Measurements from ENCODE around the gene ZBTB16. TPM values are rescaled to one million over a fixed set of nuclear protein-coding genes. Genes with fewer than 3 reads are reported as not detected.

Gene ZBTB16
- total RNA-seq, 5 donors from 2014 or later (not counting 1 experiment from before 2014, with no cell fraction given), result 8.3 to 20.5 (median 12.4) TPM

GRCh38 chr11:114110123-114110522 is 50.6 kb downstream of the ZBTB16 start:
- no peaks in the 10 kb centered on the region for H3K9me3 Mint-ChIP-seq
- POLR2A ChIA-PET, result no interaction called here

GRCh38 chr11:114110952-114111947 is 51.7 kb downstream of the ZBTB16 start:
- ChIA-PET POLR2A (no interaction called here), CTCF (interaction anchor here (0.7 to 0.9 kb wide), 2 partner anchors 13 to 56 kb away, joined by 3 read pairs; no protein-coding TSS in a partner anchor)
- DNase-seq (no peak), ATAC-seq (replicated peaks in 1 of 4) (no peak)
- Histone ChIP-seq H3K4me1 (ENCODE audit: control insufficient read depth in 1 of 2, extremely low read depth in 1 of 2, insufficient read depth in 2 of 2, low read length in 2 of 2) (no peaks in the 10 kb centered on the region), H3K36me3 (ENCODE audit: control insufficient read depth in 2 of 2, extremely low read depth in 1 of 2, insufficient read depth in 1 of 2, low read length in 1 of 2) (no peaks in the 10 kb centered on the region), H3K9me3 (no peaks in the 10 kb centered on the region), H3K27me3 (replicated peaks in 1 of 2; ENCODE audit: control insufficient read depth in 2 of 2, extremely low read depth in 1 of 2, insufficient read depth in 2 of 2, low read length in 1 of 2) (peaks cover 0 to 15% of the 10 kb centered on the region in 2 experiments), H3K4me3 (ENCODE audit: control insufficient read depth in 1 of 2, extremely low read depth in 1 of 2, low read length in 1 of 2) (no peak overlapping the region), H3K27ac (ENCODE audit: low read length) (no peak overlapping the region)
- WGBS (ENCODE audit: insufficient coverage), result 66% methylated on average over 5 of the region's 12 CpGs
- Mint-ChIP-seq H3K4me3 (peak overlapping the region in 1 of 3 donors; percentile 4), H3K27me3 (peaks cover 19 to 21% of the 10 kb centered on the region in 2 donors), H3K4me1 (peaks cover 22 to 43% (median 28%) of the 10 kb centered on the region in 3 donors), H3K27ac (no peak overlapping the region), H3K9me3 (no peaks in the 10 kb centered on the region), H3K36me3 (no peaks in the 10 kb centered on the region)

More at GRCh38 chr11:114110123-114110522, 50.6 kb downstream of the ZBTB16 start:
- H3K4me3 Mint-ChIP-seq, result no peak overlapping the region
- whole genome bisulfite sequencing (ENCODE audit: insufficient coverage), result 84% methylated on average over 3 of the region's 6 CpGs
- H3K4me1 ChIP-seq (ENCODE audit: control insufficient read depth in 1 of 2, extremely low read depth in 1 of 2, insufficient read depth in 2 of 2, low read length in 2 of 2), result peaks cover 3 to 7% of the 10 kb centered on the region in 2 experiments
- no peak overlapping the region for H3K27ac Mint-ChIP-seq
- no peak for ATAC-seq (replicated peaks in 1 of 4)
- no peak for DNase-seq
- H3K27ac ChIP-seq (ENCODE audit: low read length), result no peak overlapping the region
- peaks cover 0 to 10% of the 10 kb centered on the region in 2 experiments for H3K27me3 ChIP-seq (replicated peaks in 1 of 2; ENCODE audit: control insufficient read depth in 2 of 2, extremely low read depth in 1 of 2, insufficient read depth in 2 of 2, low read length in 1 of 2)
- CTCF ChIA-PET, result interaction anchor here in 1 of 2 donors (0.7 kb wide), 1 partner anchor 57 kb away, joined by 3 read pairs; no protein-coding TSS in a partner anchor
- H3K36me3 Mint-ChIP-seq, result no peaks in the 10 kb centered on the region
- H3K4me3 ChIP-seq (ENCODE audit: control insufficient read depth in 1 of 2, extremely low read depth in 1 of 2, low read length in 1 of 2), result no peak overlapping the region
- H3K4me1 Mint-ChIP-seq, result peaks cover 33 to 54% (median 33%) of the 10 kb centered on the region in 3 donors
- no peaks in the 10 kb centered on the region for H3K9me3 ChIP-seq
- H3K36me3 ChIP-seq (ENCODE audit: control insufficient read depth in 2 of 2, extremely low read depth in 1 of 2, insufficient read depth in 1 of 2, low read length in 1 of 2), result no peaks in the 10 kb centered on the region
- H3K27me3 Mint-ChIP-seq, result peaks cover 19 to 20% of the 10 kb centered on the region in 2 donors

GRCh38 chr11:114115451-114115928 is 56.0 kb downstream of the ZBTB16 start:
- no peak overlapping the region for H3K27ac ChIP-seq (ENCODE audit: low read length)
- DNase-seq, result no peak
- no peaks in the 10 kb centered on the region for H3K36me3 ChIP-seq (ENCODE audit: control insufficient read depth in 2 of 2, extremely low read depth in 1 of 2, insufficient read depth in 1 of 2, low read length in 1 of 2)
- H3K4me3 ChIP-seq (ENCODE audit: control insufficient read depth in 1 of 2, extremely low read depth in 1 of 2, low read length in 1 of 2), result no peak overlapping the region
- Mint-ChIP-seq H3K36me3 (no peaks in the 10 kb centered on the region), H3K4me1 (peaks cover 14 to 24% (median 21%) of the 10 kb centered on the region in 3 donors), H3K9me3 (no peaks in the 10 kb centered on the region), H3K4me3 (no peak overlapping the region), H3K27me3 (peaks cover 19 to 24% of the 10 kb centered on the region in 2 donors), H3K27ac (no peak overlapping the region)
- no peak for ATAC-seq (replicated peaks in 1 of 4)
- H3K9me3 ChIP-seq, result no peaks in the 10 kb centered on the region
- no peaks in the 10 kb centered on the region for H3K4me1 ChIP-seq (ENCODE audit: control insufficient read depth in 1 of 2, extremely low read depth in 1 of 2, insufficient read depth in 2 of 2, low read length in 2 of 2)
- H3K27me3 ChIP-seq (replicated peaks in 1 of 2; ENCODE audit: control insufficient read depth in 2 of 2, extremely low read depth in 1 of 2, insufficient read depth in 2 of 2, low read length in 1 of 2), result peaks cover 0 to 5% of the 10 kb centered on the region in 2 experiments
- POLR2A ChIA-PET, result no interaction called here
- CTCF ChIA-PET, result interaction anchor here in 1 of 2 donors (0.6 to 0.9 kb wide), 3 partner anchors 69 to 392 kb away, joined by 3 to 8 read pairs (median 4); no protein-coding TSS in a partner anchor
- 90% methylated on average over 9 of the region's 14 CpGs for WGBS (ENCODE audit: insufficient coverage)

GRCh38 chr11:114116357-114116756 is 56.8 kb downstream of the ZBTB16 start:
- Mint-ChIP-seq H3K36me3 (no peaks in the 10 kb centered on the region), H3K27ac (no peak overlapping the region), H3K4me1 (peaks cover 14 to 21% (median 14%) of the 10 kb centered on the region in 3 donors), H3K4me3 (no peak overlapping the region), H3K27me3 (peaks cover 19 to 24% of the 10 kb centered on the region in 2 donors), H3K9me3 (no peaks in the 10 kb centered on the region)
- POLR2A ChIA-PET, result interaction anchor here in 1 of 2 donors (0.6 kb wide), 1 partner anchor 44 kb away, joined by 4 read pairs; no protein-coding TSS in a partner anchor
- H3K36me3 ChIP-seq (ENCODE audit: control insufficient read depth in 2 of 2, extremely low read depth in 1 of 2, insufficient read depth in 1 of 2, low read length in 1 of 2), result no peaks in the 10 kb centered on the region
- no peaks in the 10 kb centered on the region for H3K9me3 ChIP-seq
- DNase-seq (no peak), ATAC-seq (replicated peaks in 1 of 4) (no peak)
- H3K4me1 ChIP-seq (ENCODE audit: control insufficient read depth in 1 of 2, extremely low read depth in 1 of 2, insufficient read depth in 2 of 2, low read length in 2 of 2), result no peaks in the 10 kb centered on the region
- no CpG with 5 or more reads among the region's 5 CpGs for WGBS (ENCODE audit: insufficient coverage)
- no peak overlapping the region for H3K27ac ChIP-seq (ENCODE audit: low read length)
- CTCF ChIA-PET, result interaction anchor here in 1 of 2 donors (0.6 kb wide), 1 partner anchor 26 kb away, joined by 4 read pairs; no protein-coding TSS in a partner anchor
- H3K27me3 ChIP-seq (replicated peaks in 1 of 2; ENCODE audit: control insufficient read depth in 2 of 2, extremely low read depth in 1 of 2, insufficient read depth in 2 of 2, low read length in 1 of 2), result peaks cover 0 to 8% of the 10 kb centered on the region in 2 experiments
- H3K4me3 ChIP-seq (ENCODE audit: control insufficient read depth in 1 of 2, extremely low read depth in 1 of 2, low read length in 1 of 2), result no peak overlapping the region

- WGBS (ENCODE audit: insufficient coverage), result 83% methylated on average over 2 of the region's 3 CpGs
- DNase-seq, result no peak
Measured at GRCh38 chr11:114116800-114117199, 57.3 kb downstream of the ZBTB16 start.

GRCh38 chr11:114120606-114121005 is 61.1 kb downstream of the ZBTB16 start:
- H3K4me1 Mint-ChIP-seq, result peaks cover 10 to 25% (median 15%) of the 10 kb centered on the region in 3 donors
- H3K9me3 Mint-ChIP-seq, result no peaks in the 10 kb centered on the region
- WGBS (ENCODE audit: insufficient coverage), result 77% methylated on average over 4 of the region's 8 CpGs
- POLR2A ChIA-PET, result no interaction called here
- no peak overlapping the region for H3K27ac Mint-ChIP-seq
- CTCF ChIA-PET, result interaction anchor here in 1 of 2 donors (0.5 kb wide), 1 partner anchor 1087 kb away, joined by 3 read pairs; no protein-coding TSS in a partner anchor
- Histone ChIP-seq H3K4me1 (ENCODE audit: control insufficient read depth in 1 of 2, extremely low read depth in 1 of 2, insufficient read depth in 2 of 2, low read length in 2 of 2) (no peaks in the 10 kb centered on the region), H3K9me3 (no peaks in the 10 kb centered on the region), H3K27me3 (replicated peaks in 1 of 2; ENCODE audit: control insufficient read depth in 2 of 2, extremely low read depth in 1 of 2, insufficient read depth in 2 of 2, low read length in 1 of 2) (peaks cover 0 to 4% of the 10 kb centered on the region in 2 experiments), H3K36me3 (ENCODE audit: control insufficient read depth in 2 of 2, extremely low read depth in 1 of 2, insufficient read depth in 1 of 2, low read length in 1 of 2) (no peaks in the 10 kb centered on the region), H3K27ac (ENCODE audit: low read length) (no peak overlapping the region), H3K4me3 (ENCODE audit: control insufficient read depth in 1 of 2, extremely low read depth in 1 of 2, low read length in 1 of 2) (no peak overlapping the region)
- no peak for ATAC-seq (replicated peaks in 1 of 4)
- H3K27me3 Mint-ChIP-seq, result peaks cover 7 to 10% of the 10 kb centered on the region in 2 donors
- no peak overlapping the region for H3K4me3 Mint-ChIP-seq
- H3K36me3 Mint-ChIP-seq, result no peaks in the 10 kb centered on the region
- DNase-seq, result no peak

More at GRCh38 chr11:114116800-114117199, 57.3 kb downstream of the ZBTB16 start:
- H3K36me3 ChIP-seq (ENCODE audit: control insufficient read depth in 2 of 2, extremely low read depth in 1 of 2, insufficient read depth in 1 of 2, low read length in 1 of 2), result no peaks in the 10 kb centered on the region
- peaks cover 19 to 24% of the 10 kb centered on the region in 2 donors for H3K27me3 Mint-ChIP-seq
- H3K9me3 ChIP-seq, result no peaks in the 10 kb centered on the region
- H3K4me3 Mint-ChIP-seq, result no peak overlapping the region
- peaks cover 12 to 20% (median 14%) of the 10 kb centered on the region in 3 donors for H3K4me1 Mint-ChIP-seq
- ATAC-seq (replicated peaks in 1 of 4), result no peak
- no peak overlapping the region for H3K4me3 ChIP-seq (ENCODE audit: control insufficient read depth in 1 of 2, extremely low read depth in 1 of 2, low read length in 1 of 2)
- H3K27ac ChIP-seq (ENCODE audit: low read length), result no peak overlapping the region
- H3K9me3 Mint-ChIP-seq, result no peaks in the 10 kb centered on the region
- no peaks in the 10 kb centered on the region for H3K4me1 ChIP-seq (ENCODE audit: control insufficient read depth in 1 of 2, extremely low read depth in 1 of 2, insufficient read depth in 2 of 2, low read length in 2 of 2)
- CTCF ChIA-PET, result no interaction called here
- H3K27ac Mint-ChIP-seq, result no peak overlapping the region
- peaks cover 0 to 8% of the 10 kb centered on the region in 2 experiments for H3K27me3 ChIP-seq (replicated peaks in 1 of 2; ENCODE audit: control insufficient read depth in 2 of 2, extremely low read depth in 1 of 2, insufficient read depth in 2 of 2, low read length in 1 of 2)
- POLR2A ChIA-PET, result interaction anchor here in 1 of 2 donors (0.6 kb wide), 1 partner anchor 43 kb away, joined by 4 read pairs; no protein-coding TSS in a partner anchor
- H3K36me3 Mint-ChIP-seq, result no peaks in the 10 kb centered on the region
